T1000 (cell line): Measurements from ENCODE around the gene MON1B.
"Not testable (repeated sequence)": the region's sequence is repeated elsewhere in the genome, so short reads cannot be mapped to it uniquely, and the experiment has no call there.

Experiments
- DNase-seq: peaks from one replicate; lab custom pipeline; 2025; ENCODE audit warnings: mixed read lengths; lab: John Stamatoyannopoulos, UW

The MON1B gene

GRCh38 chr16:77197747-77198146 lies 6.8 kb downstream of the MON1B start:
- no peak for DNase-seq

- no peak for DNase-seq
Measured at GRCh38 chr16:77199211-77199610, 8.2 kb downstream of the MON1B start, which contains the start of gene SYCE1L. SYCE1L (plus strand) TSS chr16:77199408; CDS start chr16:77199452, 44 bp downstream.

DNA sequence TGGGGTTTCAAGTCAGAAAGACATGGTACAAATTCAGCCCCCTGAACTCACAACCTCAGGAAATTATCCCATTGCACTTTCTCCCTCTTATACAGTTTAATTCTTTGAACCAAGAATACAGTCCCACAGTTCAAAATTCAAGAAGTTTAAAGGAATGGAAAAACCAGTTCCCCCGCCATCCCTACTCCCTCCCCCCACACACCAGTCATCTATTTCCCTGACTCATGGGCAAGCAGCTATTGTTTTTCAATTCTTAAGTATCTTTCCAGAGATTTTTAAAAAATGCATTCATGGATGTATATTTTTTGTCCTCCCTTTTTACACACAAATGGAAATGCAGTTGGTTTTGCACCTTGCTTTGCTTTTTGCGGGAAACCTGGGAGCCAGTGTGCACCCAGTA lies 15.5 kb downstream of the MON1B start:
- no peak for DNase-seq

GRCh38 chr16:77207030-77207429 lies 16.0 kb downstream of the MON1B start:
- no peak for DNase-seq

GRCh38 chr16:77208382-77208781 lies 17.4 kb downstream of the MON1B start:
- DNase-seq: no peak

DNA sequence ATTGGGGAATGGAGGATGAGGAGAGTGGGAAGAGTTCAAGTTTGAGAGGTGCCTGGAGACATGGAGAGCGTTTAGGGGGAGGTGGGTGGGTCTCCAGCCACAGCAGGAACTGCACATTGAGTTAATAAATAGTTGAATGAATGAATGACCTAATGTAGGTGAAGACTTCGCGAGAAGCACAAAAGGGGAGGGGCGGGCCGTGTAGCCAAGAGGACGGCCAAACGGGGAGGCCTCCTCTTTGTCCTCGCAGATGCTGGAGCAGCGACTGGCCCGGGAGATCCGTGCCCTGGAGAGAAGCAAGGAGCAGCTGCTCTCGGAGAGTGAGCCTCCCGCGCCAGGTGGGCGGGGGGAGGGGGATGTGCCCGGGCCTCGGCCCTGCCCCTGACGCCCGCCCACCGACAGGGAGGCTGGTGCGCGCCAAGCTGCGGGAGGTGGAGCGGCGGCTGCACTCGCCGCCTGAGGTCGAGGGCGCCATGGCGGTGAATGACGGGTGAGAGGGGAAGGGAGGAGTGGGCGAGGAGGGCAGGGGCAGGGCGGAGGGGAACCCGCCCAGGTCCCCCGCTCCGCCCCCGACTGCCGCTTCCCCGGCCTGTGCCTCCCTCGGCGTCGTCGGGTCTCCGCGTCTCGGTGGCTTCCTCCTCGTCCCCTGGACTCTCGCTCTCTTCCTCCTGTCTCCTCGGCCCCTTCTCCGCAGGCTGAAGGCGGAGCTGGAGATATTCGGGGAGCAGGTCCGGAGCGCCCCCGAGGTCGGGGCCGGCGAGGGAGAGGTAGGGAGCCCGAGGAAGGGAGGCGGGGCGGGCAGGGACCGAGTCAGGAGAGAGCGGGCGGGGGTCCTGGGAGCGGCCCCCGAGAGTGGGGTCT lies 21.1 kb downstream of the MON1B start:
- DNase-seq: peak; percentile 9

DNA sequence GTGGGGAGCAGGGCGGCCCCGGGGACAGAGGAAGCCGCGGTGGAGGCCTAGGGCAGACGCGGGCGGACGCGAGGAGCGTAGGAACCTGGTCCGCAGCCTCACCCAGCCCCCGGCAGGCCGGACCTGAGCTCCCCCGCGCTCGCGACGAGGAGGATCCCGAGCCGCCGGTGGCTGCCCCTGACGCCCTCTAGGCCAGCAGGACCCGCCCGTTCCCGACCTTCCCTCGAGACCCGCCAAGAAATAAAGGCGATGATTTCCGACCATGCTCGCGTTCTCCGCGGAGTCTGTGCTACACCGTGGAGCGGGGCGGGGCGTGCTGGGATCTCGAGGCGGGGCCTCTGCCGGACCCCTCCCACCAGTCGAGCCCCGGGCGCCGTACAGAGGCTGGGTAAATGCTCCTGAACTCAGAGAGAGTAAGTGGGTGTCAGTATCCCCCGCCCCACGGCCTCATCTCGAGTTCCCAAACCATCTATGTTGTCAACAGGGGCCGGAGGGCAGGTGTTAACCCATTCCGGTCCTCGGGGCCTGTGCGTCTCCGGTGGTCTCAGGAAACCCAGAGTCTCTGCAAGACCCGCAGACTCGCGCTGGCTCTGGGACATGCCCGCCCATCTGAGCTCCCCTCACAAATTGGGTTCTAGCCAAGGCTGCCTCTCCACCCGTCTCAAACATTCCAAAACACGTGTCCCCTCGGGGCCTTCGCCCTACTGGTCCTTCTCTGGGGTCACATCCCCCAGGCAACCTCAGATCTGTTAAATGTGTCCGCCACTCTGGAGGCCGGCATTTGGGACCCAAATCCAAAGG lies 22.0 kb downstream of the MON1B start:
- DNase-seq: peak; percentile 31

- peak; percentile 53 for DNase-seq
Measured at GRCh38 chr16:77213542-77214106, 22.6 kb downstream of the MON1B start.

DNA sequence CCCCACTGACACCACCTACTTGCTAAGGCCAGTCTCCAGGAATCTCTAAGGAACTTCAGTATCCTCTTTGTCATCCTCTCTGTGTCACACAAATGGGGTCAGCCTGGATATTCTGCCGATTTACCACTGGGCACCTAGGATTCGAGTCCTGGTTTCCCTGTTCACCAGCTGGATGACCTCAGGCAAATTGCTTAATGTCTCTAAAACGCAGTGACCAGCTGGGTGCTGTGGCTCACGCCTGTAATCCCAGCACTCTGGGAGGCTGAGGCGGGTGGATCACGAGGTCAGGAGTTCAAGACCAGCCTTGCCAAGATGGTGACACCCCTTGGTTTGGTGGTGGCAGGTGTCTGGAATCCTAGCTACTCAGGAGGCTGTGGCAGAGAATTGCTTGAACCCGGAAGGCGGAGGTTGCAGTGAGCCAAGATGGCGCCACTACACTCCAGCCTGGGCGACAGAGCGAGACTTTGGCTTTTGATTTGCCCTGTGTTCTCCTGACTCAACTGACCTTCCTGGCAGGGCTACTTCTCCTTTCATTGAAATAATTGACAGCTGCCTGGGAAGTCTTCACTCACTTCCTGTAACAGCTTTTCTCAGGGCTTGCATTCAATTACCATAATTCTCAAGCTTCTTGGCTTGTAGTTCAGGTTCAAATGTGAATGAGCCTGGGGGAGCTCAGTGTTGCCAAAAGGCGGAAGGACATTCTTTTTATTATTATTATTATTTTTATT lies 23.6 kb downstream of the MON1B start:
- DNase-seq: no peak

GRCh38 chr16:77219437-77219836 lies 28.4 kb downstream of the MON1B start:
- no peak for DNase-seq

- DNase-seq: no peak
Measured at GRCh38 chr16:77220427-77220826, 29.4 kb downstream of the MON1B start.

DNA sequence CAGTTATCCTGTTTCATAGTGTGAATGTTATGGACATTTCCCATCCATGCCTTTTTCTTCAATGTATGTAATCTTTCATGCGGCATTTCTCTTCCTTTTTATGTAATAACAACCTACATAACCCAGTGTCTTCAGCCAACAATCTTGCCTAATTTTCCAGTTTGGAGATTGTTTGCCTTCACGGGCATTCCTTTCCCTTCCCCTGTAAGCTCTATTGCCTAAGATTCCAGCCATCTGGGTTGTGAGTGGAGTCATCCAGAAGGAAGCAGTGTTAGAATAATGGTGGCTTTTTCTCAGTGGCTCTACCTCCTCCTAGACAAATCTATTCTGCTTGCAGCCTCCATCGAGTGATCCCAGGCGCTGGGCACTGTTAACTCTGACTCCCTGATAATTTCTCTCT lies 30.5 kb downstream of the MON1B start:
- DNase-seq: no peak

DNA sequence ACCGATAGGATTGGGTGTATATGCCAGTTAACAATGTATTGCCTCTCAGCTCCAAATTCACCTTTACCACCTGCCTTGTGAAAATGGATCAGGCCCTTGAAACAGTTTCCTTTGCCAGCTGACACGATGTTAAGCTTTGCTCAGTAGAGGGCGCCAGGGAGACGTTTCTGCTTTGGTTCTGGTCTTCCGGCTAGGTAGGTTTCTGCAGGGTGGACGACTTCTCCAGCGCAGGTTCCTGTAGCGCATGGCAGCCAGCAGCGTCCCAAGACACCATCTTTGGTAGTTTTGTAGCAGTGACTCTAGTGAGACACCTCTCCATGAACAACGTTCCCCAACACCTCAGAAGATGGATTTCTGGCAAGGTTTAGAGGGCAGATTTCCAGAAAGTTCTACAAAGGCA lies 32.2 kb downstream of the MON1B start:
- DNase-seq: no peak

GRCh38 chr16:77225182-77225581 lies 34.2 kb downstream of the MON1B start:
- DNase-seq: no peak

- no peak for DNase-seq
Measured at GRCh38 chr16:77227745-77228144, 36.8 kb downstream of the MON1B start.

GRCh38 chr16:77231047-77231446 lies 40.1 kb downstream of the MON1B start:
- DNase-seq: no peak

- DNase-seq: no peak
Measured at GRCh38 chr16:77233799-77234519, 43.0 kb downstream of the MON1B start.

- no peak for DNase-seq
Measured at GRCh38 chr16:77234611-77235010, 43.6 kb downstream of the MON1B start.

- peak; percentile 79 for DNase-seq
Measured at GRCh38 chr16:77236063-77236511, 45.1 kb downstream of the MON1B start.

- DNase-seq: no peak
Measured at GRCh38 chr16:77238593-77238992, 47.6 kb downstream of the MON1B start.

- not testable (repeated sequence) for DNase-seq
Measured at GRCh38 chr16:77242471-77242870, 51.5 kb downstream of the MON1B start.
